CD4-positive, alpha-beta T cell (primary cell): Measurements from ENCODE around the gene TENM4. TPM values are rescaled to one million over a fixed set of nuclear protein-coding genes. Genes with fewer than 3 reads are reported as not detected.

Experiments used
- ATAC-seq: fragments of 200-7000 bp; cut with Tn5 transposase; one replicate; pipeline ENCODE4 v1.10.0; 2022; ENCODE audit warnings: mild to moderate bottlenecking; ENCODE audit not compliant: poor library complexity
- CTCF ChIA-PET: fragments of 350-600 bp; sonication (Branson Sonifier 250); formaldehyde crosslinking; loops from one replicate; lab custom pipeline; 2021; ENCODE audit warnings: antibody characterized with exemption, inconsistent platforms; lab: Charles Lee
- POLR2A ChIA-PET: fragments of 350-600 bp; sonication (Branson Sonifier 250); formaldehyde crosslinking; loops from one replicate; lab custom pipeline; 2021; ENCODE audit warnings: antibody characterized with exemption, inconsistent platforms; lab: Charles Lee
- DNase-seq, 14 experiments: peaks; one replicate each; pipeline ENCODE4 v3.0.0-alpha.2; 2013 to 2020; ENCODE audit warnings: mixed read lengths in 2 of 14
- H3K27ac ChIP-seq, 2 donors: one replicate each; pipeline versions ENCODE4 v1.5.1 to v1.7.0; 2013; ENCODE audit warnings: low read length in 2 of 2, low read depth in 1 of 2, mild to moderate bottlenecking in 1 of 2
- H3K27me3 ChIP-seq, 2 experiments: 1 replicate in 1 of 2; 2 replicates in 1 of 2; pipeline versions ENCODE4 v1.6.1 to v1.7.0; 2013; ENCODE audit warnings: low read length in 2 of 2, control low read depth in 1 of 2, mild to moderate bottlenecking in 1 of 2, moderate library complexity in 1 of 2; ENCODE audit not compliant: insufficient read depth in 2 of 2, control insufficient read depth in 1 of 2
- H3K36me3 ChIP-seq: one replicate; pipeline ENCODE4 v1.6.1; 2013; ENCODE audit warnings: low read length, control low read depth; ENCODE audit not compliant: insufficient read depth
- H3K4me1 ChIP-seq: one replicate; pipeline ENCODE4 v1.6.1; 2013; ENCODE audit warnings: low read length, control low read depth; ENCODE audit not compliant: insufficient read depth
- H3K4me3 ChIP-seq: one replicate; pipeline ENCODE4 v1.5.1; 2013; ENCODE audit warnings: mild to moderate bottlenecking, low read length, moderate library complexity
- H3K9me3 ChIP-seq, 2 experiments: 1 replicate in 1 of 2; 2 replicates in 1 of 2; pipeline versions ENCODE4 v1.6.1 to v1.7.0; 2013; ENCODE audit warnings: low read length in 2 of 2, mild to moderate bottlenecking in 2 of 2, control low read depth in 1 of 2, moderate library complexity in 1 of 2; ENCODE audit not compliant: control insufficient read depth in 1 of 2, insufficient read depth in 1 of 2
- H3K27ac Mint-ChIP-seq: one replicate; pipeline ENCODE4 v1.8.0; 2020; ENCODE audit warnings: mixed read lengths
- H3K27me3 Mint-ChIP-seq: one replicate; pipeline ENCODE4 v1.8.0; 2021; ENCODE audit warnings: mixed read lengths
- H3K36me3 Mint-ChIP-seq: one replicate; pipeline ENCODE4 v1.8.0; 2021; ENCODE audit warnings: low read depth, mixed read lengths
- H3K4me1 Mint-ChIP-seq: one replicate; pipeline ENCODE4 v1.8.0; 2021; ENCODE audit warnings: low read depth, mixed read lengths
- H3K4me3 Mint-ChIP-seq: one replicate; pipeline ENCODE4 v1.8.0; 2020; ENCODE audit warnings: mild to moderate bottlenecking, mixed read lengths
- H3K9me3 Mint-ChIP-seq: one replicate; pipeline ENCODE4 v1.8.0; 2020; ENCODE audit warnings: mixed read lengths
- CTCF ChIP-seq: fragments of 200-600 bp; IDR thresholded peaks from one replicate; pipeline ENCODE4 v1.8.0; 2022; ENCODE audit warnings: antibody characterized with exemption, mild to moderate bottlenecking
- intact Hi-C, 2 experiments: fragments of 100-400 bp; cut with DNase I in 1 of 2; cut with micrococcal nuclease in 1 of 2; formaldehyde crosslinking; loops; one replicate each; pipeline versions ENCODE4 v1.15.1 to v1.9.0; 2023 to 2025; cut with DNase I, micrococcal nuclease
- total RNA-seq, 174 experiments: library from RNA in 2 of 174; stranded (reverse) in 2 of 174; gene quantifications; one replicate each; pipeline ENCODE4 v1.2.3 and lab custom pipeline; 2021 to 2026

TENM4 gene
- total RNA-seq, 2 experiments from 2014 or later, result 0.22 to 0.31 TPM

GRCh38 chr11:79263001-79263400 is 177.8 kb downstream of the TENM4 start:
- H3K27me3 ChIP-seq, result peaks cover 0 to 4% of the 10 kb centered on the region in 2 experiments
- no peaks in the 10 kb centered on the region for H3K36me3 Mint-ChIP-seq
- ChIA-PET CTCF (no interaction called here), POLR2A (no interaction called here)
- H3K4me3 ChIP-seq, result no peak overlapping the region
- no peaks in the 10 kb centered on the region for H3K27me3 Mint-ChIP-seq
- no peak for TF ChIP-seq CTCF
- no peaks in the 10 kb centered on the region for H3K9me3 ChIP-seq
- no peak overlapping the region for H3K27ac ChIP-seq
- H3K36me3 ChIP-seq, result no peaks in the 10 kb centered on the region
- no peak overlapping the region for H3K27ac Mint-ChIP-seq
- H3K4me1 ChIP-seq, result no peaks in the 10 kb centered on the region
- intact Hi-C loops, result no loop called here
- DNase-seq (no peak), ATAC-seq (no peak)
- H3K4me1 Mint-ChIP-seq, result no peaks in the 10 kb centered on the region
- H3K4me3 Mint-ChIP-seq, result no peak overlapping the region
- H3K9me3 Mint-ChIP-seq, result peaks cover 6% of the 10 kb centered on the region

GRCh38 chr11:79262221-79262620 is 178.6 kb downstream of the TENM4 start:
- no peaks in the 10 kb centered on the region for H3K36me3 Mint-ChIP-seq
- H3K4me1 ChIP-seq, result no peaks in the 10 kb centered on the region

GRCh38 chr11:79261684-79262083 is 179.1 kb downstream of the TENM4 start:
- Mint-ChIP-seq H3K4me1 (no peaks in the 10 kb centered on the region), H3K4me3 (no peak overlapping the region), H3K9me3 (peaks cover 6% of the 10 kb centered on the region), H3K27me3 (no peaks in the 10 kb centered on the region), H3K27ac (no peak overlapping the region), H3K36me3 (no peaks in the 10 kb centered on the region)
- Histone ChIP-seq H3K9me3 (no peaks in the 10 kb centered on the region), H3K4me1 (no peaks in the 10 kb centered on the region), H3K4me3 (no peak overlapping the region), H3K27me3 (peaks cover 0 to 4% of the 10 kb centered on the region in 2 experiments), H3K27ac (no peak overlapping the region), H3K36me3 (no peaks in the 10 kb centered on the region)
- POLR2A ChIA-PET, result no interaction called here
- intact Hi-C loops, result no loop called here
- CTCF ChIA-PET, result no interaction called here
- ATAC-seq (no peak), DNase-seq (no peak)
- no peak for TF ChIP-seq CTCF

More at GRCh38 chr11:79262221-79262620, 178.6 kb downstream of the TENM4 start:
- Mint-ChIP-seq H3K4me3 (no peak overlapping the region), H3K9me3 (peaks cover 6% of the 10 kb centered on the region), H3K27ac (no peak overlapping the region), H3K27me3 (no peaks in the 10 kb centered on the region), H3K4me1 (no peaks in the 10 kb centered on the region)
- DNase-seq (no peak), ATAC-seq (no peak)
- no peaks in the 10 kb centered on the region for H3K36me3 ChIP-seq
- ChIA-PET POLR2A (no interaction called here), CTCF (no interaction called here)
- no peak for TF ChIP-seq CTCF
- H3K27ac ChIP-seq, result no peak overlapping the region
- no peaks in the 10 kb centered on the region for H3K9me3 ChIP-seq
- H3K4me3 ChIP-seq, result no peak overlapping the region
- peaks cover 0 to 4% of the 10 kb centered on the region in 2 experiments for H3K27me3 ChIP-seq
- intact Hi-C loops, result no loop called here
